NT2/D1 (cell line): ENCODE results near the gene S1PR4.

Experiments
- SUZ12 ChIP-seq: IDR thresholded peaks from 2 replicates; pipeline ENCODE4 v1.6.1; 2011; ENCODE audit not compliant: insufficient read length, insufficient read depth; ENCODE audit errors: extremely low read depth
- YY1 ChIP-seq: IDR thresholded peaks from 2 replicates; pipeline ENCODE4 v1.6.1; 2011; ENCODE audit not compliant: insufficient read length, insufficient read depth

DNA sequence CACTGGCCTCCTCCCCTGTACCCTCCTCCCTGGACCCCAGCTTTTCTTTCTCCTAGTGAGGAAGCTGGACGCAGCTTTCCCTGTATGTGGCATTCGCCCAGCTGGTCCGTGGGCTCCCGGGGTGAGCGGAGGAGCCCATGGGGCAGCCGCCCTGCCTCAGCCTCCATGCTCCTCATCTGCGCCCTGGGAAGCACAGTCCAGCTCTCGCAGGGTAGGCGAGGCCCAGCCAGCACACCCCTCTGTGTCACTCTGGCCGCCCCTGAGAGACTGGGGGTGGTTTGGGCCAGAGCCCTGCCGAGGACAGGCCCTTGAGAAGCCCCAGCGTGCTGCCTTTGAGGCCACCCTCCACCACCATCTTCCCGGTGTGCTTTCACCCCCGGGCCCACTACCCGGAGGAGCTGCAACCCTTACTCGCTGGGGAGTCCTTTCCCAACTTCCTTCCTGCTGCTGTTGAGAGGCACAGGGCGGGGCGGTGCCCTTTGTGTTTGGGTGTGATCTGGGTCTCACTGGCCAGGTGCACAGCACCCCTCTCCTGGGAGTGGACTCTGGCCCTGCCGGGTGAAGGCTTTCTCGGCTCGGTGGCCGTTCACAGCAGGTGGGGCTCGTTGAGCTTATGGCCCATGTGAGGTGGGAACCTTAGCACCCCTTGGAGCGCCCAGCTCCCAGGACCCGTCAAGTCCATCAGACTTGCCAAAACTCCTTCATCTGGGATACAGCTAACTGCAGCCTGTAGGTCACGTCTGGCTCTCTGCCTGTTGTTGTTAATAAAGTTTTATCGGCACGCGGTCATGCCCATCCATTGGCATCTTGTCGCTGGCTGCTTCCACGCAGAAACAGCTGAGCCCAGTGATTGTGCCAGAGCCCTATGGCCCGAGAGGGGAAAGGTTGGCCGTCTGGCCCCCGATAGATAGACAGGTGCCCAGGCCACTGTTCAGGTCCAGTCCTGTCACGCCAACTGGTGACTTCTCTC, 10.3 kb downstream of the S1PR4 start:
- TF ChIP-seq YY1: no peak
- TF ChIP-seq SUZ12: no peak
